ENCODE results near the gene UBAP2.

DNA sequence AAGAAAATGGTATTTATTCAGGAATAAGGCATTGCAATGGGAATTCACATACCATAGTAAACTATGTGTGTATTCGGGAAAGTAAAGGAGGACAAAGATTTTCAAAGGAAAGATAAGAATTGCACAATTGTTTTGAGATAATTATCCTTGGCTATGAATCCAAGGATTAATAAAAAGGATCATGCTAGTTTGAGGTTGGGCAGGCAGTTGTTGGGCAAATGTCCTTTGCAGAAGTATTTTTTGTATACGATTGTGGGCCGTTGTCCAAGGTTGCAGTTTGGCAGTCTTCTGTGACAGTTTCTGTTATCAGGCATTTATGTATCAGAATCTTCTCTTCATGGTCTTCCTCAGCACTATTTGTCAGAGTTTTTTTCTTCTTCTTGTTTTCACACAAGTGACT lies 10.6 kb upstream of the UBAP2 start:
- no peak for TF ChIP-seq EZH2phosphoT487 (IDR thresholded peaks at IDR 0.05; ENCODE audit: low read length)
- TF ChIP-seq, protein P1, sequence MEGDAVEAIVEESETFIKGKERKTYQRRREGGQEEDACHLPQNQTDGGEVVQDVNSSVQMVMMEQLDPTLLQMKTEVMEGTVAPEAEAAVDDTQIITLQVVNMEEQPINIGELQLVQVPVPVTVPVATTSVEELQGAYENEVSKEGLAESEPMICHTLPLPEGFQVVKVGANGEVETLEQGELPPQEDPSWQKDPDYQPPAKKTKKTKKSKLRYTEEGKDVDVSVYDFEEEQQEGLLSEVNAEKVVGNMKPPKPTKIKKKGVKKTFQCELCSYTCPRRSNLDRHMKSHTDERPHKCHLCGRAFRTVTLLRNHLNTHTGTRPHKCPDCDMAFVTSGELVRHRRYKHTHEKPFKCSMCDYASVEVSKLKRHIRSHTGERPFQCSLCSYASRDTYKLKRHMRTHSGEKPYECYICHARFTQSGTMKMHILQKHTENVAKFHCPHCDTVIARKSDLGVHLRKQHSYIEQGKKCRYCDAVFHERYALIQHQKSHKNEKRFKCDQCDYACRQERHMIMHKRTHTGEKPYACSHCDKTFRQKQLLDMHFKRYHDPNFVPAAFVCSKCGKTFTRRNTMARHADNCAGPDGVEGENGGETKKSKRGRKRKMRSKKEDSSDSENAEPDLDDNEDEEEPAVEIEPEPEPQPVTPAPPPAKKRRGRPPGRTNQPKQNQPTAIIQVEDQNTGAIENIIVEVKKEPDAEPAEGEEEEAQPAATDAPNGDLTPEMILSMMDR (IDR thresholded peaks at IDR 0.05; ENCODE audit: low read length), result no peak
- no peak for TF ChIP-seq EZH2 (optimal IDR thresholded peaks at IDR 0.05; ENCODE audit: low read depth, low read length)
